ENCODE measurements around the gene TTC7B. TPM values are rescaled to one million over a fixed set of nuclear protein-coding genes. Genes with fewer than 3 reads are reported as not detected.
A peak's percentile ranks its signal among the peaks of the same experiment; 100 is the strongest.

TTC7B gene
- total and polyA plus RNA-seq, 3 experiments from 2014 or later = 1.7 to 5.8 (median 5.2) TPM

GRCh38 chr14:90647473-90648005 is 168.7 kb downstream of the TTC7B start:
- Histone ChIP-seq H3K9me3 (ENCODE audit: low read length) (no peaks in the 10 kb centered on the region), H3K27me3 (ENCODE audit: insufficient read depth, low read length, poor library complexity, severe bottlenecking) (no peaks in the 10 kb centered on the region), H3K4me3 (ENCODE audit: low read length) (no peak overlapping the region), H3K4me1 (ENCODE audit: insufficient read depth, low read length) (no peaks in the 10 kb centered on the region), H3K36me3 (ENCODE audit: insufficient read depth, low read length) (no peaks in the 10 kb centered on the region), H3K27ac (ENCODE audit: low read depth, low read length) (no peak overlapping the region)
- Mint-ChIP-seq H3K9me3 (no peaks in the 10 kb centered on the region), H3K4me3 (no peak overlapping the region), H3K36me3 (no peaks in the 10 kb centered on the region), H3K27ac (no peak overlapping the region), H3K4me1 (no peaks in the 10 kb centered on the region), H3K27me3 (no peaks in the 10 kb centered on the region)
- POLR2A ChIA-PET = no interaction called here
- no peak for DNase-seq
- CTCF ChIA-PET = no interaction called here

- H3K4me1 ChIP-seq (ENCODE audit: insufficient read depth, low read length) = no peaks in the 10 kb centered on the region
- no peaks in the 10 kb centered on the region for H3K36me3 ChIP-seq (ENCODE audit: insufficient read depth, low read length)
- Mint-ChIP-seq H3K36me3 (no peaks in the 10 kb centered on the region), H3K27ac (no peak overlapping the region), H3K4me1 (no peaks in the 10 kb centered on the region), H3K9me3 (no peaks in the 10 kb centered on the region), H3K27me3 (no peaks in the 10 kb centered on the region), H3K4me3 (no peak overlapping the region)
- no peak overlapping the region for H3K4me3 ChIP-seq (ENCODE audit: low read length)
- H3K9me3 ChIP-seq (ENCODE audit: low read length) = no peaks in the 10 kb centered on the region
- no peak for DNase-seq
- H3K27me3 ChIP-seq (ENCODE audit: insufficient read depth, low read length, poor library complexity, severe bottlenecking) = no peaks in the 10 kb centered on the region
- no peak overlapping the region for H3K27ac ChIP-seq (ENCODE audit: low read depth, low read length)
- CTCF ChIA-PET = interaction anchor here (0.7 kb wide), 1 partner anchor 51 kb away, joined by 3 read pairs; no protein-coding TSS in a partner anchor
- POLR2A ChIA-PET = no interaction called here
Measured at GRCh38 chr14:90645842-90646443, 170.3 kb downstream of the TTC7B start.

- Mint-ChIP-seq H3K36me3 (no peaks in the 10 kb centered on the region), H3K9me3 (no peaks in the 10 kb centered on the region), H3K27ac (no peak overlapping the region), H3K4me1 (no peaks in the 10 kb centered on the region), H3K4me3 (no peak overlapping the region), H3K27me3 (no peaks in the 10 kb centered on the region)
- Histone ChIP-seq H3K27me3 (ENCODE audit: insufficient read depth, low read length, poor library complexity, severe bottlenecking) (no peaks in the 10 kb centered on the region), H3K4me1 (ENCODE audit: insufficient read depth, low read length) (no peaks in the 10 kb centered on the region), H3K4me3 (ENCODE audit: low read length) (no peak overlapping the region), H3K27ac (ENCODE audit: low read depth, low read length) (no peak overlapping the region), H3K36me3 (ENCODE audit: insufficient read depth, low read length) (no peaks in the 10 kb centered on the region), H3K9me3 (ENCODE audit: low read length) (no peaks in the 10 kb centered on the region)
- ChIA-PET CTCF (no interaction called here), POLR2A (no interaction called here)
- no peak for DNase-seq
Measured at GRCh38 chr14:90644882-90645281, 171.3 kb downstream of the TTC7B start.

- H3K9me3 Mint-ChIP-seq = no peaks in the 10 kb centered on the region
- peak overlapping the region in 1 of 8 donors; percentile 19 for H3K27ac Mint-ChIP-seq
- Histone ChIP-seq H3K27ac (ENCODE audit: low read depth, low read length) (no peak overlapping the region), H3K4me3 (ENCODE audit: low read length) (no peak overlapping the region), H3K27me3 (ENCODE audit: insufficient read depth, low read length, poor library complexity, severe bottlenecking) (no peaks in the 10 kb centered on the region), H3K4me1 (ENCODE audit: insufficient read depth, low read length) (no peaks in the 10 kb centered on the region), H3K9me3 (ENCODE audit: low read length) (no peaks in the 10 kb centered on the region), H3K36me3 (ENCODE audit: insufficient read depth, low read length) (no peaks in the 10 kb centered on the region)
- ChIA-PET CTCF (no interaction called here), POLR2A (no interaction called here)
- DNase-seq = no peak
- no peaks in the 10 kb centered on the region for H3K4me1 Mint-ChIP-seq
- H3K27me3 Mint-ChIP-seq = no peaks in the 10 kb centered on the region
- no peaks in the 10 kb centered on the region for H3K36me3 Mint-ChIP-seq
- no peak overlapping the region for H3K4me3 Mint-ChIP-seq
Measured at GRCh38 chr14:90643982-90644670, 172.1 kb downstream of the TTC7B start.

GRCh38 chr14:90642244-90642717 is 173.9 kb downstream of the TTC7B start:
- Histone ChIP-seq H3K4me3 (ENCODE audit: low read length) (no peak overlapping the region), H3K27ac (ENCODE audit: low read depth, low read length) (no peak overlapping the region), H3K36me3 (ENCODE audit: insufficient read depth, low read length) (no peaks in the 10 kb centered on the region), H3K4me1 (ENCODE audit: insufficient read depth, low read length) (no peaks in the 10 kb centered on the region), H3K27me3 (ENCODE audit: insufficient read depth, low read length, poor library complexity, severe bottlenecking) (no peaks in the 10 kb centered on the region), H3K9me3 (ENCODE audit: low read length) (no peaks in the 10 kb centered on the region)
- CTCF ChIA-PET = no interaction called here
- Mint-ChIP-seq H3K36me3 (no peaks in the 10 kb centered on the region), H3K4me1 (no peaks in the 10 kb centered on the region), H3K4me3 (no peak overlapping the region), H3K27me3 (no peaks in the 10 kb centered on the region), H3K9me3 (no peaks in the 10 kb centered on the region), H3K27ac (no peak overlapping the region)
- POLR2A ChIA-PET = no interaction called here
- no peak for DNase-seq

GRCh38 chr14:90641615-90642243 is 174.5 kb downstream of the TTC7B start:
- Histone ChIP-seq H3K27ac (ENCODE audit: low read depth, low read length) (no peak overlapping the region), H3K4me1 (ENCODE audit: insufficient read depth, low read length) (no peaks in the 10 kb centered on the region), H3K9me3 (ENCODE audit: low read length) (no peaks in the 10 kb centered on the region), H3K4me3 (ENCODE audit: low read length) (no peak overlapping the region), H3K27me3 (ENCODE audit: insufficient read depth, low read length, poor library complexity, severe bottlenecking) (no peaks in the 10 kb centered on the region), H3K36me3 (ENCODE audit: insufficient read depth, low read length) (no peaks in the 10 kb centered on the region)
- ChIA-PET CTCF (no interaction called here), POLR2A (no interaction called here)
- Mint-ChIP-seq H3K36me3 (no peaks in the 10 kb centered on the region), H3K9me3 (no peaks in the 10 kb centered on the region), H3K27ac (no peak overlapping the region), H3K27me3 (no peaks in the 10 kb centered on the region), H3K4me1 (no peaks in the 10 kb centered on the region), H3K4me3 (no peak overlapping the region)
- DNase-seq = no peak

- DNase-seq = no peak
- POLR2A ChIA-PET = no interaction called here
- Mint-ChIP-seq H3K4me3 (no peak overlapping the region), H3K27me3 (no peaks in the 10 kb centered on the region), H3K4me1 (no peaks in the 10 kb centered on the region), H3K36me3 (no peaks in the 10 kb centered on the region), H3K27ac (no peak overlapping the region), H3K9me3 (no peaks in the 10 kb centered on the region)
- CTCF ChIA-PET = no interaction called here
- H3K4me3 ChIP-seq (ENCODE audit: low read length) = no peak overlapping the region
- no peaks in the 10 kb centered on the region for H3K4me1 ChIP-seq (ENCODE audit: insufficient read depth, low read length)
- H3K9me3 ChIP-seq (ENCODE audit: low read length) = no peaks in the 10 kb centered on the region
- no peaks in the 10 kb centered on the region for H3K27me3 ChIP-seq (ENCODE audit: insufficient read depth, low read length, poor library complexity, severe bottlenecking)
- H3K36me3 ChIP-seq (ENCODE audit: insufficient read depth, low read length) = no peaks in the 10 kb centered on the region
- H3K27ac ChIP-seq (ENCODE audit: low read depth, low read length) = no peak overlapping the region
Measured at GRCh38 chr14:90641168-90641567, 175.1 kb downstream of the TTC7B start.

- no peaks in the 10 kb centered on the region for H3K4me1 ChIP-seq (ENCODE audit: insufficient read depth, low read length)
- no peak overlapping the region for H3K27ac ChIP-seq (ENCODE audit: low read depth, low read length)
- DNase-seq = no peak
- H3K27me3 ChIP-seq (ENCODE audit: insufficient read depth, low read length, poor library complexity, severe bottlenecking) = no peaks in the 10 kb centered on the region
- no peaks in the 10 kb centered on the region for H3K36me3 Mint-ChIP-seq
- H3K9me3 ChIP-seq (ENCODE audit: low read length) = no peaks in the 10 kb centered on the region
- H3K4me3 Mint-ChIP-seq = no peak overlapping the region
- no peak overlapping the region for H3K4me3 ChIP-seq (ENCODE audit: low read length)
- no peaks in the 10 kb centered on the region for H3K27me3 Mint-ChIP-seq
- H3K27ac Mint-ChIP-seq = no peak overlapping the region
- no peaks in the 10 kb centered on the region for H3K36me3 ChIP-seq (ENCODE audit: insufficient read depth, low read length)
- POLR2A ChIA-PET = no interaction called here
- CTCF ChIA-PET = no interaction called here
- no peaks in the 10 kb centered on the region for H3K4me1 Mint-ChIP-seq
- no peaks in the 10 kb centered on the region for H3K9me3 Mint-ChIP-seq
Measured at GRCh38 chr14:90639641-90640040, 176.6 kb downstream of the TTC7B start.
